ENCODE data around the gene LIPG.

DNA sequence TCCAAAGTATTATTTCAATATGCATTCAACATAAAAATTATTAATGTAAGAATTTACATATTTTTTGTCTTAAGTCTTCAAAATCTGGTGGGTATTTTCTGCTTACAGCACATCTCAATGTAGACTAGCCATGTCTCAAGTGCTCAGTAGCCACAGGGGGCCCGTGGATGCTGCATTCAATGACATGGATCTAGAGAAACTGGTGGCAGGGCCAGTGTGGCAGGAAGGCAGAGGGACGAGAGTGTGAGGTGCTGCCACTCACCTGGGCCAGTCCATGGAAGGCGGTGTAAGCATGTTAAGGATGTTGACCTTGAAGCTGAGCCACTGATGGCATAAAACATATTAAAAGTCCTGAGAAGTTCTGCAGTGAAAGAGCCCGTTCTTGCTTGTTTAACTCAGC lies 6.2 kb upstream of the LIPG start:
- no peak for TF ChIP-seq RARB (CRISPR knock-in tag; IDR thresholded peaks at IDR 0.05)
- TF ChIP-seq, protein P1, sequence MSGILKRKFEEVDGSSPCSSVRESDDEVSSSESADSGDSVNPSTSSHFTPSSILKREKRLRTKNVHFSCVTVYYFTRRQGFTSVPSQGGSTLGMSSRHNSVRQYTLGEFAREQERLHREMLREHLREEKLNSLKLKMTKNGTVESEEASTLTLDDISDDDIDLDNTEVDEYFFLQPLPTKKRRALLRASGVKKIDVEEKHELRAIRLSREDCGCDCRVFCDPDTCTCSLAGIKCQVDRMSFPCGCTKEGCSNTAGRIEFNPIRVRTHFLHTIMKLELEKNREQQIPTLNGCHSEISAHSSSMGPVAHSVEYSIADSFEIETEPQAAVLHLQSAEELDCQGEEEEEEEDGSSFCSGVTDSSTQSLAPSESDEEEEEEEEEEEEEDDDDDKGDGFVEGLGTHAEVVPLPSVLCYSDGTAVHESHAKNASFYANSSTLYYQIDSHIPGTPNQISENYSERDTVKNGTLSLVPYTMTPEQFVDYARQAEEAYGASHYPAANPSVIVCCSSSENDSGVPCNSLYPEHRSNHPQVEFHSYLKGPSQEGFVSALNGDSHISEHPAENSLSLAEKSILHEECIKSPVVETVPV (CRISPR knock-in tag; IDR thresholded peaks at IDR 0.05): no peak
- TF ChIP-seq, protein P2, sequence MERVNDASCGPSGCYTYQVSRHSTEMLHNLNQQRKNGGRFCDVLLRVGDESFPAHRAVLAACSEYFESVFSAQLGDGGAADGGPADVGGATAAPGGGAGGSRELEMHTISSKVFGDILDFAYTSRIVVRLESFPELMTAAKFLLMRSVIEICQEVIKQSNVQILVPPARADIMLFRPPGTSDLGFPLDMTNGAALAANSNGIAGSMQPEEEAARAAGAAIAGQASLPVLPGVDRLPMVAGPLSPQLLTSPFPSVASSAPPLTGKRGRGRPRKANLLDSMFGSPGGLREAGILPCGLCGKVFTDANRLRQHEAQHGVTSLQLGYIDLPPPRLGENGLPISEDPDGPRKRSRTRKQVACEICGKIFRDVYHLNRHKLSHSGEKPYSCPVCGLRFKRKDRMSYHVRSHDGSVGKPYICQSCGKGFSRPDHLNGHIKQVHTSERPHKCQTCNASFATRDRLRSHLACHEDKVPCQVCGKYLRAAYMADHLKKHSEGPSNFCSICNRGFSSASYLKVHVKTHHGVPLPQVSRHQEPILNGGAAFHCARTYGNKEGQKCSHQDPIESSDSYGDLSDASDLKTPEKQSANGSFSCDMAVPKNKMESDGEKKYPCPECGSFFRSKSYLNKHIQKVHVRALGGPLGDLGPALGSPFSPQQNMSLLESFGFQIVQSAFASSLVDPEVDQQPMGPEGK (CRISPR knock-in tag; IDR thresholded peaks at IDR 0.05; ENCODE audit: borderline replicate concordance): no peak
- no peak for TF ChIP-seq ZC3H10 (CRISPR knock-in tag; IDR thresholded peaks at IDR 0.05)

All from SK-N-SH treated with all-trans-retinoic acid at 6 μM for 48 hours (cell line).